ENCODE measurements around the gene KIRREL2. TPM values are rescaled to one million over a fixed set of nuclear protein-coding genes. Genes with fewer than 3 reads are reported as not detected.

The KIRREL2 gene
- total and polyA plus RNA-seq, 9 of the 15 experiments (the other 6 are each of a cell fraction or from before 2014, with no cell fraction given) = 0.01 to 0.12 (median 0.09) TPM; not detected in 4

DNA sequence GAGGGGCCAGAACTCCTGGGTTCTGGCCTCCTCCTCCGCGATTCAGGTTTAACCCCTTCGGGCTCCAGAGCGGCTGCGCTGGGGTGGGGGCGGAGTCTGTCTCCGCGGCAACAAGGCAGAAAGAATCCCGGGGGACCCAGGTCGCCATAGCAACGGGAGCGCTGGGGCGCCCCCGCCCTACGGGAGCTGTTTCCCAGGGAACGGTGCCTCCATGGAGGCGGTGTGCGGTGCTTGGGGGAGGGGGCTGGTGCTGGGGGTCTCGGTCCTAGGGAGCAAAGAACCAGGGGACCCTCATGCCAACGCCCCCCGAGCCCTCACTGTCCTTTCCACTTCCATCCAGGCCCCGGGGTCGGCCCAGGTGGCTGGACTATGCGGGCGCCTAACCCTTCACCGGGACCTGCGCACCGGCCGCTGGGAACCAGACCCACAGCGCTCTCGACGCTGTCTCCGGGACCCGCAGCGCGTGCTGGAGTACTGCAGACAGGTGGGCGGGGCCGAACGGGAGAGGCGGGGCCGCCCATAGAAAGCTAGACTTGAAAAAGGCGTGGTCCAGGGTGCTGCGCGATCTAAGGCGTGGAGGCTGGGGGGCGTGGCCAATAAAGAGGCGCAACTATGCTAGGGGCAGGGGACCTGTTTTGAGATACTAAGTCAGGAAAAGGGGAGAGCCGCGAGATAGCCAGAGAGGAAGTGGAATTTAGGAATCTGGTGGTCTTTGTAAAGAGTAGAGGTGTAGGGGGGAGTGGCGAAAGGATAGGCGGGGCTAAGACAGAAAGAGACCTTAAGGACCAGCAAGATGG, 12.8 kb downstream of the KIRREL2 start (continued):
- TF ChIP-seq, protein P1, sequence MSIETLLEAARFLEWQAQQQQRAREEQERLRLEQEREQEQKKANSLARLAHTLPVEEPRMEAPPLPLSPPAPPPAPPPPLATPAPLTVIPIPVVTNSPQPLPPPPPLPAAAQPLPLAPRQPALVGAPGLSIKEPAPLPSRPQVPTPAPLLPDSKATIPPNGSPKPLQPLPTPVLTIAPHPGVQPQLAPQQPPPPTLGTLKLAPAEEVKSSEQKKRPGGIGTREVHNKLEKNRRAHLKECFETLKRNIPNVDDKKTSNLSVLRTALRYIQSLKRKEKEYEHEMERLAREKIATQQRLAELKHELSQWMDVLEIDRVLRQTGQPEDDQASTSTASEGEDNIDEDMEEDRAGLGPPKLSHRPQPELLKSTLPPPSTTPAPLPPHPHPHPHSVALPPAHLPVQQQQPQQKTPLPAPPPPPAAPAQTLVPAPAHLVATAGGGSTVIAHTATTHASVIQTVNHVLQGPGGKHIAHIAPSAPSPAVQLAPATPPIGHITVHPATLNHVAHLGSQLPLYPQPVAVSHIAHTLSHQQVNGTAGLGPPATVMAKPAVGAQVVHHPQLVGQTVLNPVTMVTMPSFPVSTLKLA (conservative IDR thresholded peaks at IDR 0.05) = peak; percentile 83 to 87
- no peak for TF ChIP-seq ZKSCAN8 (CRISPR knock-in tag; IDR thresholded peaks at IDR 0.05)
- TF ChIP-seq CHD4 (IDR thresholded peaks at IDR 0.05; ENCODE audit: insufficient read depth, insufficient replicate concordance, low read depth, low read length, poor library complexity, severe bottlenecking) = no peak
- no peak for TF ChIP-seq HDAC8 (tag; IDR thresholded peaks at IDR 0.05)
- no peak for TF ChIP-seq ZEB2 (IDR thresholded peaks at IDR 0.05)
- TF ChIP-seq, protein P2, sequence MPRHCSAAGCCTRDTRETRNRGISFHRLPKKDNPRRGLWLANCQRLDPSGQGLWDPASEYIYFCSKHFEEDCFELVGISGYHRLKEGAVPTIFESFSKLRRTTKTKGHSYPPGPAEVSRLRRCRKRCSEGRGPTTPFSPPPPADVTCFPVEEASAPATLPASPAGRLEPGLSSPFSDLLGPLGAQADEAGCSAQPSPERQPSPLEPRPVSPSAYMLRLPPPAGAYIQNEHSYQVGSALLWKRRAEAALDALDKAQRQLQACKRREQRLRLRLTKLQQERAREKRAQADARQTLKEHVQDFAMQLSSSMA (CRISPR knock-in tag; IDR thresholded peaks at IDR 0.05) = no peak
- TF ChIP-seq TARDBP (IDR thresholded peaks at IDR 0.05) = 0 out of 2 replicates have a peak, but pooled peaks have one; percentile 40
- TF ChIP-seq, protein P3, sequence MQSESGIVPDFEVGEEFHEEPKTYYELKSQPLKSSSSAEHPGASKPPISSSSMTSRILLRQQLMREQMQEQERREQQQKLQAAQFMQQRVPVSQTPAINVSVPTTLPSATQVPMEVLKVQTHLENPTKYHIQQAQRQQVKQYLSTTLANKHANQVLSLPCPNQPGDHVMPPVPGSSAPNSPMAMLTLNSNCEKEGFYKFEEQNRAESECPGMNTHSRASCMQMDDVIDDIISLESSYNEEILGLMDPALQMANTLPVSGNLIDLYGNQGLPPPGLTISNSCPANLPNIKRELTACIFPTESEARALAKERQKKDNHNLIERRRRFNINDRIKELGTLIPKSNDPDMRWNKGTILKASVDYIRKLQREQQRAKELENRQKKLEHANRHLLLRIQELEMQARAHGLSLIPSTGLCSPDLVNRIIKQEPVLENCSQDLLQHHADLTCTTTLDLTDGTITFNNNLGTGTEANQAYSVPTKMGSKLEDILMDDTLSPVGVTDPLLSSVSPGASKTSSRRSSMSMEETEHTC (IDR thresholded peaks at IDR 0.05) = no peak
- TF ChIP-seq, protein P4, sequence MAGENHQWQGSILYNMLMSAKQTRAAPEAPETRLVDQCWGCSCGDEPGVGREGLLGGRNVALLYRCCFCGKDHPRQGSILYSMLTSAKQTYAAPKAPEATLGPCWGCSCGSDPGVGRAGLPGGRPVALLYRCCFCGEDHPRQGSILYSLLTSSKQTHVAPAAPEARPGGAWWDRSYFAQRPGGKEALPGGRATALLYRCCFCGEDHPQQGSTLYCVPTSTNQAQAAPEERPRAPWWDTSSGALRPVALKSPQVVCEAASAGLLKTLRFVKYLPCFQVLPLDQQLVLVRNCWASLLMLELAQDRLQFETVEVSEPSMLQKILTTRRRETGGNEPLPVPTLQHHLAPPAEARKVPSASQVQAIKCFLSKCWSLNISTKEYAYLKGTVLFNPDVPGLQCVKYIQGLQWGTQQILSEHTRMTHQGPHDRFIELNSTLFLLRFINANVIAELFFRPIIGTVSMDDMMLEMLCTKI (IDR thresholded peaks at IDR 0.05; ENCODE audit: partially characterized antibody) = no peak
- TF ChIP-seq GATA2 (CRISPR knock-in tag; IDR thresholded peaks at IDR 0.05) = no peak
- no peak for TF ChIP-seq KDM5B (IDR thresholded peaks at IDR 0.05; ENCODE audit: insufficient replicate concordance, low read depth, low read length)
- peak; percentile 63 for TF ChIP-seq FIP1L1 (IDR thresholded peaks at IDR 0.05; ENCODE audit: low read depth, low read length, poor library complexity, severe bottlenecking)
- no peak for TF ChIP-seq ZNF695 (CRISPR knock-in tag; IDR thresholded peaks at IDR 0.05)
- no peak for TF ChIP-seq ATF1 (CRISPR knock-in tag; IDR thresholded peaks at IDR 0.05)
- TF ChIP-seq ATF1 (tag; IDR thresholded peaks at IDR 0.05) = peak; percentile 47
- TF ChIP-seq ZNF444 (CRISPR knock-in tag; IDR thresholded peaks at IDR 0.05) = no peak
- TF ChIP-seq OTX1 (CRISPR knock-in tag; IDR thresholded peaks at IDR 0.05) = peak; percentile 82
- TF ChIP-seq, protein P5, sequence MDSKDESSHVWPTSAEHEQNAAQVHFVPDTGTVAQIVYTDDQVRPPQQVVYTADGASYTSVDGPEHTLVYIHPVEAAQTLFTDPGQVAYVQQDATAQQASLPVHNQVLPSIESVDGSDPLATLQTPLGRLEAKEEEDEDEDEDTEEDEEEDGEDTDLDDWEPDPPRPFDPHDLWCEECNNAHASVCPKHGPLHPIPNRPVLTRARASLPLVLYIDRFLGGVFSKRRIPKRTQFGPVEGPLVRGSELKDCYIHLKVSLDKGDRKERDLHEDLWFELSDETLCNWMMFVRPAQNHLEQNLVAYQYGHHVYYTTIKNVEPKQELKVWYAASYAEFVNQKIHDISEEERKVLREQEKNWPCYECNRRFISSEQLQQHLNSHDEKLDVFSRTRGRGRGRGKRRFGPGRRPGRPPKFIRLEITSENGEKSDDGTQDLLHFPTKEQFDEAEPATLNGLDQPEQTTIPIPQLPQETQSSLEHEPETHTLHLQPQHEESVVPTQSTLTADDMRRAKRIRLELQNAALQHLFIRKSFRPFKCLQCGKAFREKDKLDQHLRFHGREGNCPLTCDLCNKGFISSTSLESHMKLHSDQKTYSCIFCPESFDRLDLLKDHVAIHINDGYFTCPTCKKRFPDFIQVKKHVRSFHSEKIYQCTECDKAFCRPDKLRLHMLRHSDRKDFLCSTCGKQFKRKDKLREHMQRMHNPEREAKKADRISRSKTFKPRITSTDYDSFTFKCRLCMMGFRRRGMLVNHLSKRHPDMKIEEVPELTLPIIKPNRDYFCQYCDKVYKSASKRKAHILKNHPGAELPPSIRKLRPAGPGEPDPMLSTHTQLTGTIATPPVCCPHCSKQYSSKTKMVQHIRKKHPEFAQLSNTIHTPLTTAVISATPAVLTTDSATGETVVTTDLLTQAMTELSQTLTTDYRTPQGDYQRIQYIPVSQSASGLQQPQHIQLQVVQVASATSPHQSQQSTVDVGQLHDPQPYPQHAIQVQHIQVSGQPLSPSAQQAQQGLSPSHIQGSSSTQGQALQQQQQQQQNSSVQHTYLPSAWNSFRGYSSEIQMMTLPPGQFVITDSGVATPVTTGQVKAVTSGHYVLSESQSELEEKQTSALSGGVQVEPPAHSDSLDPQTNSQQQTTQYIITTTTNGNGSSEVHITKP (IDR thresholded peaks at IDR 0.05; ENCODE audit: partially characterized antibody) = peak; percentile 90
